ENCODE measurements around the gene CUBN. TPM values are rescaled to one million over a fixed set of nuclear protein-coding genes. Genes with fewer than 3 reads are reported as not detected.

CUBN gene
- polyA plus RNA-seq (ENCODE audit: insufficient read length): 3.7 TPM

GRCh38 chr10:17129741-17130140 lies at the start of gene CUBN:
TSS of gene CUBN (minus strand) at chr10:17129811. CDS start at chr10:17129765, 46 bp downstream.
- no peak for DNase-seq (ENCODE audit: low read depth)

GRCh38 chr10:17179002-17179401 lies 49.4 kb upstream of the CUBN start:
- DNase-seq (ENCODE audit: low read depth): no peak

GRCh38 chr10:17178006-17178405 lies 48.4 kb upstream of the CUBN start:
- DNase-seq (ENCODE audit: low read depth): no peak

- DNase-seq (ENCODE audit: low read depth): no peak
These were observed 47.4 kb upstream of the CUBN start for GRCh38 chr10:17177014-17177413.

- no peak for DNase-seq (ENCODE audit: low read depth)
These were observed 46.5 kb upstream of the CUBN start for GRCh38 chr10:17176091-17176490.

- DNase-seq (ENCODE audit: low read depth): no peak
These were observed 45.9 kb upstream of the CUBN start for GRCh38 chr10:17175551-17175950.

GRCh38 chr10:17174626-17175025 lies 45.0 kb upstream of the CUBN start:
- no peak for DNase-seq (ENCODE audit: low read depth)

GRCh38 chr10:17171141-17171641 lies 41.6 kb upstream of the CUBN start:
- DNase-seq (ENCODE audit: low read depth): no peak

GRCh38 chr10:17169803-17170202 lies 40.2 kb upstream of the CUBN start:
- no peak for DNase-seq (ENCODE audit: low read depth)

GRCh38 chr10:17166699-17167098 lies 37.1 kb upstream of the CUBN start:
- DNase-seq (ENCODE audit: low read depth): no peak

- DNase-seq (ENCODE audit: low read depth): no peak
These were observed 33.2 kb upstream of the CUBN start for GRCh38 chr10:17162828-17163227.

GRCh38 chr10:17161775-17162174 lies 32.2 kb upstream of the CUBN start:
- no peak for DNase-seq (ENCODE audit: low read depth)

GRCh38 chr10:17157024-17157423 lies 27.4 kb upstream of the CUBN start:
- no peak for DNase-seq (ENCODE audit: low read depth)

GRCh38 chr10:17155826-17156225 lies 26.2 kb upstream of the CUBN start:
- no peak for DNase-seq (ENCODE audit: low read depth)

GRCh38 chr10:17154116-17154515 lies 24.5 kb upstream of the CUBN start:
- DNase-seq (ENCODE audit: low read depth): no peak

- DNase-seq (ENCODE audit: low read depth): no peak
These were observed 23.7 kb upstream of the CUBN start for GRCh38 chr10:17153321-17153720.

GRCh38 chr10:17151716-17152115 lies 22.1 kb upstream of the CUBN start:
- DNase-seq (ENCODE audit: low read depth): no peak

- no peak for DNase-seq (ENCODE audit: low read depth)
These were observed 18.4 kb upstream of the CUBN start for GRCh38 chr10:17147884-17148489.

GRCh38 chr10:17146892-17147291 lies 17.3 kb upstream of the CUBN start:
- DNase-seq (ENCODE audit: low read depth): no peak

- DNase-seq (ENCODE audit: low read depth): no peak
These were observed 15.6 kb upstream of the CUBN start for GRCh38 chr10:17145239-17145638.

GRCh38 chr10:17144757-17145156 lies 15.1 kb upstream of the CUBN start:
- no peak for DNase-seq (ENCODE audit: low read depth)

GRCh38 chr10:17144032-17144431 lies 14.4 kb upstream of the CUBN start:
- DNase-seq (ENCODE audit: low read depth): no peak

- no peak for DNase-seq (ENCODE audit: low read depth)
These were observed 13.6 kb upstream of the CUBN start for GRCh38 chr10:17143055-17143690.

Data from forelimb muscle (tissue), 1 donor.